SH-SY5Y (cell line): ENCODE results near the gene MTSS2.

Experiments
- GATA2 ChIP-seq: IDR thresholded peaks from 2 replicates; pipeline ENCODE4 v1.6.1; 2011; ENCODE audit warnings: mild to moderate bottlenecking, low read depth, low read length
- GATA3 ChIP-seq: IDR thresholded peaks from 2 replicates; pipeline ENCODE4 v1.6.1; 2011; ENCODE audit warnings: low read depth, mild to moderate bottlenecking, low read length, moderate library complexity

MTSS2 gene

GRCh38 chr16:70689035-70689969, 3.4 kb upstream of the MTSS2 start:
- TF ChIP-seq GATA3 (no peak), GATA2 (no peak)

GRCh38 chr16:70688246-70688742, 2.4 kb upstream of the MTSS2 start:
- TF ChIP-seq GATA3 (no peak), GATA2 (no peak)

- TF ChIP-seq GATA2, result no peak
- TF ChIP-seq GATA3, result no peak
These were observed 1.9 kb upstream of the MTSS2 start for GRCh38 chr16:70687671-70688245.

GRCh38 chr16:70687102-70687511, 1.3 kb upstream of the MTSS2 start:
- TF ChIP-seq GATA2 (no peak), GATA3 (no peak)

- TF ChIP-seq GATA3, result no peak
- TF ChIP-seq GATA2, result no peak
These were observed 686 bp upstream of the MTSS2 start for GRCh38 chr16:70686376-70687101.

- TF ChIP-seq GATA3 (no peak), GATA2 (no peak)
These were observed 554 bp downstream of the MTSS2 start for GRCh38 chr16:70685061-70685937.

DNA sequence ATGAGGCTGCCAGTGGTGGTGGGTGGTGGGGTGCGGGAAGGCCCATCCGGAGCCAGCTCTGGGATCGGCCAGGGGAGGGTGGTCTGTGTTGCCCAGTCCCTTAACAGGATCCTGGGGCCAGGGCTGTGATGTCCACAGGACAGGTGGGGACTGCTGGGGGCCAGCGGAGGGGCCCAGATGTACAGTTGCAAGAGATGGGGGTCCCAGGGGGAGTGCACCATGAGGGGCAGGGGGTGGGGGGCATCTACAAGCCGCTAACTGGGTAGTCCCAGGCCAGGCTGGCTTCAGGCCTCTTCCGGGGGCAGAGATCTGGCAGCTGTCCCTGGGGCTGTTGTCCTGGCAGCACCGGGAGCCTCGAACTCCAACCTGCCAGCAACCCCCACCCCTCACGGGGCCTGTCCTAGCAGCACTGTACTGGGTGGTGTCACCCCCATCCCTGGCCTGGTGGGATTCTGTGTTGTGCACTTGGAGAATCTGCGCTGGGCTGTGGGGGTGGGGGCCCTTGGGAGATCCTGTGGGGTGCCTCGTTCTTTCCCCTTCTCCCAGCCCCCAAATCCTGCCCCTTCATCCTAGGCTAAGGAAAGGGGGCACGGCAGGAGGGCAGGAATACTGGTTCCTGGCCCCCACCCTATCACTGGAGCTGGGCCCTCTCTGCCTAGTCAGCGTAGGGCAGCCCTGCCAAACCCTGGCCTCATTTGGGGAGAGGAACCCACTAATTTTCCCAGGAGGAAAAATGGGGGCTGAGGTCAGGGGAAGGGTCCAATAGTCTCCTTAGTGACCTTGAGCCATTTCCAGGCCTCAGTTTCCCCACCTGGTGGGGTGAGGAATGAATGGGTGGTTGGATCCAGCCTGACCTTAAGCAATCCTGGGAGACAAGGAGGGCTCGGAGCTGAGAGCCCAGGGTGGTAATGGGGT, 1.4 kb downstream of the MTSS2 start:
- no peak for TF ChIP-seq GATA2

GRCh38 chr16:70683146-70683944, 2.5 kb downstream of the MTSS2 start:
- TF ChIP-seq GATA3 (no peak), GATA2 (no peak)

DNA sequence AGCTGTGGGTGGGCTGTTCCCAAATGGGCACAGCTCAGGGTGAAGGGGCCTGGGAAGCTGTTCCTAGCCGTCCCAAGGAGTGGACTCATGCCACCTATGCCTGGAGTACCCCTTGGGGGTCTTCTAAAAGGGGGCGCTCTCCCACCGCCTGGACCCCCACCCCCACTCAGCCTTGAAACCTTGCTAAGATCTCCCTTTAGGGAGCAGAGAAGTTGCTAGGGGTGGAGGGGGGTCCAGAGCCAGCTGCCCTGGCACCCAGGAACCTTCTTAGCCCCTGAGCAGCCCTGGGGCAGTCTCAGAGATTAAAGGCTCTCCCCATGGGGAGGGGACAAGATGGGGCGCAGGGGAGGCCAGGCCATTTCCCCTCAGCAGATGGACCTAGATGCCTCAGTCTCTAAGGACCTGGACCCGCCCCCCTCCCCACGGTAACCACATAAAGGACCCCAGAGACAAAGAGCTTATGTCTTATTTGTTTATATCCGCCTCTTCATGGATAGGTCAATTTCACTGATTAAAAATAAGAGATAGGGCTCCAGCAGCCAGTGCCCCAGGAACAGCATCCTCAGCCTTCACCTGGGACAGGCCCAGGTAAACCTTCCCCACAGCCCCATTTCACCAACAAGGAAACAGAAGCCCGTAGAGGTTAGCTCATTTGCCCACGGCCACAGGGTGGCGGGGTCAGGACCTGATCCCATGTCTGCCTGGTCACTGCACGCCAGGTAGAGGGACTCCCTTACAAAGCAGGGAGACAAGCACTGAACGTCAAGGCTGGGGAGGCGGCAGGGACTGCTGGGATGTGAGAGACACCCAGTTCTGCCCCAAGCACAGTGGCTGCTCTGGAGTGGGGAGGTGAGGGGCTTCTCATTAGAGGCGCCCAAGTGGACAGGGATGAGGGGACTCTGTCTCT, 3.4 kb downstream of the MTSS2 start:
- TF ChIP-seq GATA2, result no peak
- no peak for TF ChIP-seq GATA3

DNA sequence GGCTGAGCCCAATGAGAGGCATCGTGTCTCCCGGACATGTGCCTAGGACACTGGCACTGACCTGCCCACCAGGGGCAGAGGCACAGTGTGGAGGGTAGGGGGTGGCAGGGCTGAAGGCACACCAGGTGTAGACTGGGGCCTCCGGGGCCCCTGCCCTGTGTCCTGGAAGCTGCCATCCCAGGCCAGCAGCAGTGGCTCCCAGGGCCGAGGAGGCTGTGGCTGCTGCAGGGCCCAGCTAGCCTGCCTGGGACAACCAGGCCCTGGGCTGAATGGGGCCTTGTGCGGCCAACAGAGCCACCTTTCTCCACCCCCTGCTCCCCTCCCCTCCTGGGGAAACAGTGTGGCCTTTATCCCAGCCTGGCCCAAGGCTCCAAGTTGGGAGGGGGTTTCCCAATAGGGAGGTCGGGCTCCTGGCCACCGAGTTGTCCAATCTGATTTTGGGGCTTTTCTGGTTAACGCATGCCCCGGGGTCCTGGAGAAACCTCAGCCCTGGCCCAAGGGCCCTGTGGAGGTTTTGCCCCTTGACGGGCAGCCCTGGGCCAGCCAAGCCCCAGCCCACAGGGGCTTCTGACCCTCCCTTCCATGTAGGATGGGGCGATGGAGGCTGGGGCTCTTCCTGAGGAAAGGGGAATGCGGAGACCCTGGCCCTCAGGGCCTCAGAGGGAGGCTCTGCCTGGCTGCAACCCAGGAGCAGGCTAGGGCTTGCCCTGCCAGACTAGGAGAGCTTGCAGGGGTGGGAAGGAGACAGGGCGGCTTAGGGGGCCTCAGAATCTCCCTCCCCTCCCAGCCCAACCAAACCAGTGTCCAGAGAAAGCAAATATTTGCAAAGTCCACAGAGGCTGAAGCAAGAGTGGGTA, 4.2 kb downstream of the MTSS2 start:
- TF ChIP-seq GATA3 (no peak), GATA2 (no peak)
